ENCODE results near the gene PRSS38.

Gene PRSS38

DNA sequence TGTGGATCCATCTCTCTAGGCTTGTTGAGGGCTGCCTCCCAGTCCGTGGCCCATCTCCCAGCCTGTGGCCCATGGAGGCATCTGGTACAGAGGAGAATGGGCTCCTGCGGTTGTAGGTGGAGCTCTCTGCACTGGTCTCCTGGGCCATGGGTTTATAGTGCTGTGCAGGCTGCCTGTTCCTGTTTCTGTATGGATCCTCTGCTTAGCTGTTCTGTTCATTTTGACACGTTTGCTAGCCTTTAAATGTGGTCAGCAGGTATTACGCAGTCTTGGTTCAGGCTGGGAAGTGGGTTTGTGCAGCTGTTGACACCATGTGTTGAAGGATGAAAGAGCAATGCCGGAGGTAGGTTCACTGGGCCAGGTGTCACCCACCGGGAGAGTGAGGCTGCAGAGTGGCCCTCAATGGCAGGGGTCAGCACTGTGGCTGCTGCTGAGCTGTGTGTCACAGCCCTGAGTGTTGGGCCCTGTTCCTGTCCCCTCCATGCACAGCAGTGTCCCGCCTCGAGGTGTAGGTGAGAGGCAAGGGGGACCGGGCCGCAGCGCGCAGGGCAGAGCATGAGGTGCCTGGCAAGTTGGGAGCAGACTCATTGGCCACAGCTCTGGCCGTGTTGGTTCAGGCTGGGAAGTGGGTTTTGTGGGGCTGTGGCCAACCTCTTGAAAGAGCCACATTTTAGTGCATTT, 41.3 kb upstream of the PRSS38 start:
- no peak overlapping the region for H3K4me3 ChIP-seq (ENCODE audit: low read length)
- no peak for TF ChIP-seq ZNF274 (IDR thresholded peaks at IDR 0.05; ENCODE audit: low read depth, low read length)

DNA sequence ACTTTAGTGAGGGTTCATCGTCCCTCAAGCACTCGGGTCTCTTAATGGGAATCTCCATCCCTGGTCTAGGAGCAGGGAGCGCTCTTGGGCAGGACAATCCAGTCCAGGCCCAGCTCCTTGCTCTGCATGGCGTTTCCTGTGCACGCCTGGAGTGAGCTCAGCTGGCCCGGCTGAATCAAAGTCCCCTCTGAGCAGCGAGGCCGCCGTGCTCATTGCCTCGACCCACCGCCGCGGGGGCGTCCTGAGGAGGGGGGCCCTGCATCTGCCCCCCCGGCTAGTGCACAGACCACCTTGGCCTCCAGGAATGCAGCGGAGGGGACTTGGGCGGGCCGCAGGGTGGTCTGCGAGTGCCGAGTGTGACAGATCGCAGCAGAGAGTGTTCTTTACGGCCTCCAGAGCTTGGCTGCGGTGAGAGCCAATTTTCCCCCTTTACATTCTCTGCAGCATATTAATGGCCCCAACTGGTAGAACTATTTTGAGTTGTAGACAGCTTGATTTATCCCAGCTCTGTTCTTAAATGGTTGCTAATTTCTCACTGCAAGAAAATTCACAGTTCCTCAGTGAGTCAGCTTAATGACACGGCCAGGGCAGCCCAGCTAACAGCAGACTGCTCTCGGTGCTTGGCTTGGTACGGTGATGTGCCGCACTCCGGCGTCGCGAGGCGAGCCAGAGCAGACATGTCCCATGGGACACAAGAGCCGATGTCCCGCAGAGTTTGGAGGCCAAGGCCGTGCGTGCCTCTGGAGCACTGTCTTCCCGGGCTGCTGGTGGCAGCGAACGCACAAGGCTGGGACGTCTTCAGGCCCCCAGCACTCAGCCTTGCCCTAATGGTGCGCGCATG, 40.4 kb upstream of the PRSS38 start:
- no peak for TF ChIP-seq ZNF274 (IDR thresholded peaks at IDR 0.05; ENCODE audit: low read depth, low read length)
- H3K4me3 ChIP-seq (ENCODE audit: low read length): no peak overlapping the region

DNA sequence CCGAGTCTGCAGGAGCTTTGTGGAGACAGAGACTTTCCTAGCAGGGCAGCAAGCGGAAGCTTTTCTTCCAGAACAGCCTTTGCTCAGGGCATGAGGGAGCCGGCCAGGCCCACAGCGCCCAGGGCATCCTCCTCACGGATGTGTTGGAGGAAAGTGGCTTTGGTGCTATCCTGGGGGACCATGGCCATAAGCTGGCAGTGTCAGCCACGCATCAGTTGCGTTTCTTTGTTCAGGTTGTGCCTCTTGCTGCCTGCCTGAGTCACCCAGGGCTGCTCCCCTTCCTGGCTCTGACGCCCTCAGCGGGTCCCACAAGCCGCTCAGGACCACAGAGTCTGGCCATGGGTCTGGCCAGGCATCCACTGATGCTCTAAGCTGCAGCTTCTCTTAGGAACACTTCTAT, 39.6 kb upstream of the PRSS38 start:
- TF ChIP-seq ZNF274 (IDR thresholded peaks at IDR 0.05; ENCODE audit: low read depth, low read length): no peak
- H3K4me3 ChIP-seq (ENCODE audit: low read length): no peak overlapping the region

DNA sequence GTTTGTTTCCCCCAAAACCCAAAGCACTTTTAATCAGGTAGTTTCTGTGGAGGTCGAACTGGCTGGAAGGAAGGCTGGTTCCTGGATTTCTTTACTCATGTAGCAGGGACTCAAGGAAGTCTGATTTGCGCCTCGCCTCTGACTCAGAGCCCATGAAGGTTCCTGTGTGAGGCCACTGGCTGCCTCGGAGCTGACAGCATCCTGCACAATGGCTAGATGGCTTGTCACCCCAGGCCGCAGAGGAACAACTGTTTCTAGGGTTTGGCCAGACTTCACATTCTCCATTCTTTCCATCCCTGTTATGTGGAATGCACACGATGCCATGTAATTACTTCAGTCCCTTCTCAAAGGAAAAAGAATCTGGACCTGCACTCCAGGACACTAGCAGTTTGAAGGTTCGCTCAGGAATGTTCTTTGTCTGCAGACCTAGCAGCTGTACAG, 39.1 kb upstream of the PRSS38 start:
- no peak overlapping the region for H3K4me3 ChIP-seq (ENCODE audit: low read length)
- TF ChIP-seq ZNF274 (IDR thresholded peaks at IDR 0.05; ENCODE audit: low read depth, low read length): no peak

DNA sequence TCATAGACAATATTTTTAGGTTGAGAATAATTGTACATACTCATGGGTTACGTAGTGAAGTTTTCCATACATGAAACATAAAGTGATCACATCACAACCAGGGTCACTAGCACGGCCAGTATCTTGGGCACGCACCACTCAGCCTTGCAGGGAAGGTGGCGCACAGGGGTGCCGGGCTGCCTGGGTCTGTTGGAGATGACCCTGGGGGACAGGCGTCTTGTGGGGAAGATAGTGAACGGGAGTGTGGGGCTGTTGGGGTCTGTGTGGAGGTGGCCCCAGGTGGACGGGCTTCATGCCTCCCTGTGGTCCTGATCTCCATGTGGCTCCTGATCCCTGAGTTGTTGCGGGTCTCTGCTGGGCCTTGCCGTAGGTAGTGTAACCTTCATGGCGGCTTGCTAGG, 38.3 kb upstream of the PRSS38 start:
- no peak for TF ChIP-seq ZNF274 (IDR thresholded peaks at IDR 0.05; ENCODE audit: low read depth, low read length)
- H3K4me3 ChIP-seq (ENCODE audit: low read length): no peak overlapping the region

DNA sequence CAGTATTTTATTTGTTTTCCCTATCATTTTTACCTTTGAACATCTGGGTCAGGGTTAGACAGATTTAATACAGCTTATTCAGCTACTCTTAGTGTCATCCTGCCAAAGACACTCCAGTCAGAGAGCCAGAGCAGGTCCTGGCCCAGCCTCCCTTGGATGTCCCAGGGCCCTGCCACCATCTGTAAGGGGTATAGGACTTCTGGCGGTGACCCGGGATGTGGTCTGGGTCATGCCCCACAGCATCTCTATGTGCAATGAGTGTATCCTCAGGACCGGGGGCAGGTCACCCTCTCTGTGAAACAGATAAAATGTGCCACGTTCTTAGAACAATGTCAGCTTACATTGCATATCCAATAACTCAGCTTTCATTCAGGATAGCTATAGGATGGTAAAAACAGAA, 37.8 kb upstream of the PRSS38 start:
- TF ChIP-seq ZNF274 (IDR thresholded peaks at IDR 0.05; ENCODE audit: low read depth, low read length): no peak
- no peak overlapping the region for H3K4me3 ChIP-seq (ENCODE audit: low read length)

DNA sequence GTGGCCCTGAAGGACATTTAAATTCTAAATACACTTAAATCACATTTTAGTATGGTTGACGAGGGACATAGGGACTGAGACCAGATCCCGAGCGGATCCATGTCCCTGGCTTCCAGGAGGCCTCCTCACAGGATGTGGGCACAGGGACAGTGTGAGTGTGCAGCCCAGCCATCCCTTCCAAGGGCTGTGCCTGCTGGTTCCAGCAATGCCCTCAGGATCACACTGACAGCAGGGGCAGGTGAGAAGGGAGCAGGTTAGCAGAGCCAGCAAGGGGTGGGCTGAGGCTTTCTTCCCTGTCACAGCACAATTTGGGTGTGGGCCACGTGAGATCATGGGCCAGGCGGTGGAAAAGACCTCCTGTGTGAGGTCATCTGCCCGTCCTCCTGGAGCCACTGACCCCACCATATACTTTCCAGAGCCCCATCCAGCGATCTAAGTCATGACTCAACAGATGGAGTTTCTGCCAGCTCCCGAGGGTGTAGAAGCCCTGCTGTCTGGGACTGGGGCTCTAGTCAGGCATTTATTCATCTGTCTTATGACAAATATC, 37.0 kb upstream of the PRSS38 start:
- H3K4me3 ChIP-seq (ENCODE audit: low read length): no peak overlapping the region
- no peak for TF ChIP-seq ZNF274 (IDR thresholded peaks at IDR 0.05; ENCODE audit: low read depth, low read length)

DNA sequence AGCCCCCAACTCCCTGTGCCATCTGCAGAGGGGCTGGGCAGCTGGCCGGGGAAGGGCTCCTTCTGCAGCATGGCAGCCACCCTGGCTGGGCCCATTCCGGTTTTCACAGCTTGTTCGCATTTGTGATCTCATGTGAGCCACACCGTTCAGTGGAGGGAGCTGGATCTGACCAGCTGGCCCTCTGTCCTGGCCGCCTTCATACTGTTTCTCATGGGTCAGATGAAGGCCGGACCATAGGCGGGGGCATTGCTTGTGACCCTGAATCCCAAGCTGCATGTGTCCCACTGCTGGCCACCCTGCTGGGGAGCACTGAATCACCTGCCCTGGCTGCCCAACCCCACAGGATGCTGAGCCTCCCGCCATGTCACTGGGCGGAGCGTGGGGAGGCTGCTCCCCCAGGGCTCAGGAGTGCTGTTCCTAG, 36.4 kb upstream of the PRSS38 start:
- TF ChIP-seq ZNF274 (IDR thresholded peaks at IDR 0.05; ENCODE audit: low read depth, low read length): no peak

DNA sequence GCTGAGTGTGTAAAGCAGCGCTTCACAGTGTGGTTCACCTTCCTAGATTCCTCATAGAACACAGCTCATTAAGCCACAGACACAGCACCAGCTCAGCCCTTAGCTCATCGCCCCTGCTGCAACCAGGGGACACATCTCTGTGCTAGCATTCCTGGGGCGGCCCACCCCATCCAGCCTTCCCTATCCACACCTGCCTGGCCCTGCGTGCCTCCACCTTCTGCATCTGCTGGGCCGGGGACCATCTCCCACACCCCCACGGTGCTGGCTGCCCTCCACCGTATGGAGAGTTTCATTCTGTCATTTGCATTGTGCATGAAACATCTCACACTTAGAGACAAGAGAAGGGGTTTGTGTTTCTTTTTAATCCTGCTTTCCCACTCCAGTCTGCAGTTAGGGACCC, 35.8 kb upstream of the PRSS38 start:
- H3K4me3 ChIP-seq (ENCODE audit: low read length): no peak overlapping the region
- no peak for TF ChIP-seq ZNF274 (IDR thresholded peaks at IDR 0.05; ENCODE audit: low read depth, low read length)

More for the DNA sequence above, 36.4 kb upstream of the PRSS38 start:
- H3K4me3 ChIP-seq (ENCODE audit: low read length): no peak overlapping the region

DNA sequence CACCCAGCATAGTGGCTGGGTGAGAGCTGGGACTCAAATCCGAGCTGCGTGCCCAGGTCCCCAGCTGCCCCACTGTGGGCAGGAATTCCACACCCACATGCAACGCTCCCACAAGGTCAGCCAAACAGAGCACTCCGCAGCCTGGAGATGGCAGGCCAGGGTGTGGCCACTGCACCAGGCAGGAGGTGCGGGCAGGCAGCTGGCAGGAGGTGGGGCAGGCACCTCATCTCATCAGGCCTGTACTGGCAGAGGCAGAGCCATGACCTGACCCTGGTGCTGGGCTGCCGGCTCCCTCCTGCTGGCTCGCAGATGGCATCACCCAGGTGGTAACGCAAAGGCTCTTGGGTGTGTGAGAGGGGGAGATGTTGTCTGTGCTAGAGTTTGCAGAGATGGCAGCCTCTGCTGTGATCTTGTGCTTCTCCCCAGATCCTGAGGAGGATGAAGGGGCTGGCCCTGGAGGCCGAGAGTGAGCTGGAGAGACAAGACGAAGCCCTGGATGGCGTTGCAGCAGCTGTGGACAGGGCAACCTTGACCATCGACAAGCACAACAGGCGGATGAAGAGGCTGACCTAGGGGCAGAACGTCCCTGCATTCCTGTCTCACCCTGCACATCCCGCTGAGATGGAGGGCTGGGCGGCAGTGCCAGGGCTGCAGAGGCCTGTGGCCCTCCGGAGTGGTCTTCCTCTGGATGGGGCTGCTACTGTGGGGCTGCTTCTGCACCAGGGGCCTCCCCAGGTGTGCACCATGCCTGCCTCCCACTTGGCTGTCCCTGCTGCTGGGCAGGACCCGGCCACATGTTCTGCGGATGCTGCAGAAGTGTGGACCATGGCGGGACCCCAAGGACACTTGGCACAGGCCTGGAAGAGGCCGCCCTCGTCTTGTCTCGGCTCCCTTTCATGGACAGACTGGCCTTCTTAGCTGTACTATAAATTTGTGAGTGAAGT, 35.1 kb upstream of the PRSS38 start:
- H3K4me3 ChIP-seq (ENCODE audit: low read length): no peak overlapping the region
- TF ChIP-seq ZNF274 (IDR thresholded peaks at IDR 0.05; ENCODE audit: low read depth, low read length): no peak

DNA sequence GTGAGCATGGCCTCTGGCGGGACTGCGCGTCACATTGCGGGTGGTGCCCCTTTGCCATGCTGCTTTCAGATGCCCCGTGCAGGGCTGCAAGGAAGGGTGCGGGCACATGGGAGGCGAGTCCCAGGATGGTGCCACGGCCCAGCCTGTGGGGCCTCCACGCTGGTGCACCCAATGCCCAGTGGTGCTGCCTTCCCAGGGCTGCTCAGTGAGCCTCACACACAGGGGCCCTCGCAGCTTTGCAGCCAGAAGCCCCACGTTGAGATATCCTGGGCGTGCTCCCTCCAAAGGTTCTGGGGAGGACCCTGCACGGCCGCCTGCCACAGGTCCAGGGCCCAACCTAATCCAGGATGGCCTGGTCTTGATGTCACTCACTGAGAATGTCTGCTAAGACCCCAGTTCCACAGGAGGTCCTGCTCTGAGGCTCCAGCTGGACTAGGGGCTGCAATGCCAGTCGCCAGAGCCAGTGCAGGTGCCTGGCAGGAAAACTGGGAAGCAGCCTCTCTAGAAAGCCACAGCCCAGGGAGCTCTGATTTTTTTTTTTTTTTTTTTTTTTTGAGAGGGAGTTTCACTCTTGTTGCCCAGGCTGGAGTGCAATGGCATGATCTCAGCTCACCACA, 34.1 kb upstream of the PRSS38 start:
- TF ChIP-seq ZNF274 (IDR thresholded peaks at IDR 0.05; ENCODE audit: low read depth, low read length): no peak

DNA sequence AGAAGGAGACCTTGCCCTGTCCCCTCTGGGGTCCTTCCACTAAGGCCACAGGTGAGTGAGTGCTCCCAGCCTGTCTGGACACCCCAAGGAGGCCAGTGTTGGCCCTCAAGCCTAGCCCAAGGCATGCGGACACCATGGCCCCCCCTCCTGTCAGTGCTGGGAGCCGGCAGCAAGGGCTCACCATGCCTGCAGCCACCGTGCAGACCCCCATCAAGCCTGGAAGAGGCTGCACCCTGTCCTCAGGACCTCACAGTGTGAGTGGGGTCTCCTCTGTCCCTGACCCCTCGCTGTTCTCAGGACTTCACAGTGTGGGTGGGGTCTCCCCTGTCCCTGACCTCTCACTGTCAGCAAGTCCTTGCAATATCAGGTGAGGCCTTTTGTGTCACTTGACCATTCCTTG, 33.2 kb upstream of the PRSS38 start:
- H3K4me3 ChIP-seq (ENCODE audit: low read length): no peak overlapping the region
- TF ChIP-seq ZNF274 (IDR thresholded peaks at IDR 0.05; ENCODE audit: low read depth, low read length): no peak

More for the DNA sequence above, 34.1 kb upstream of the PRSS38 start:
- H3K4me3 ChIP-seq (ENCODE audit: low read length): no peak overlapping the region

DNA sequence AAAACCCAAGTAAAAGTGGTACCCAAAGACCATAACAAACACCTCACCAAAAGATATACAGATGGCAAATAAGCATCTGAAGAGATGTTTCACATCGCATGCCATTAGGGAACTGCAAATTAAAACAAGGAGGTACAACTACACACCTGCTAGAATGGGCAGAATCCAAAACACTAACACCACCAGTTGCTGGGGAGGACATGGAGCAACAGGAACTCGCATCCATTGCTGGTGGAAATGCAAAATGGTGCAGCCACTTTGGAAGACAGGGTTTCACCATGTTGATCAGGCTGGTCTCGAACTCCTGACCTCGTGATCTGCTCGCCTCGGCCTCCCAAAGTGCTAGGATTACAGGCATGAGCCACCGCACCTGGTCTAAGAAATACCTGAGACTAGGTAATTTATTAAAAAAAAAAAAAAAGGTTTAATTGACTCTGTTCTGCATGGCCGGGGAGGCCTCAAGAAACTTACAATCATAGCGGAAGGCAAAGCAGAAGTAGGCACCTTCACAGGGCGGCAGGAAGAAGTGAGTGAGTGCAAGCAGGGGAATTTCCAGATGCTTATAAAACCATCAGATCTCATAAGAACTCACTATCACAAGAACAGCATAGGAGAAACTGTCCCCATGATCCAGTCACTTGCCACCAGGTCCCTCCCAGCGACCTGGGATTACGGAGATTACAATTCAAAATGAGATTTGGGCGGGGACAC, 30.2 kb upstream of the PRSS38 start:
- no peak overlapping the region for H3K4me3 ChIP-seq (ENCODE audit: low read length)
- TF ChIP-seq ZNF274 (IDR thresholded peaks at IDR 0.05; ENCODE audit: low read depth, low read length): no peak
